HG03108 (cell line): ENCODE results near the gene REV1.
A peak's percentile ranks its signal among the peaks of the same experiment; 100 is the strongest.
"Not testable (repeated sequence)": the region's sequence is repeated elsewhere in the genome, so short reads cannot be mapped to it uniquely, and the experiment has no call there.

Experiments used
- ATAC-seq: cut with Tn5 transposase; IDR thresholded peaks from one replicate; pipeline ENCODE4 v1.9.1; 2021; ENCODE audit warnings: moderate library complexity; ENCODE audit not compliant: unreplicated experiment

REV1 gene

DNA sequence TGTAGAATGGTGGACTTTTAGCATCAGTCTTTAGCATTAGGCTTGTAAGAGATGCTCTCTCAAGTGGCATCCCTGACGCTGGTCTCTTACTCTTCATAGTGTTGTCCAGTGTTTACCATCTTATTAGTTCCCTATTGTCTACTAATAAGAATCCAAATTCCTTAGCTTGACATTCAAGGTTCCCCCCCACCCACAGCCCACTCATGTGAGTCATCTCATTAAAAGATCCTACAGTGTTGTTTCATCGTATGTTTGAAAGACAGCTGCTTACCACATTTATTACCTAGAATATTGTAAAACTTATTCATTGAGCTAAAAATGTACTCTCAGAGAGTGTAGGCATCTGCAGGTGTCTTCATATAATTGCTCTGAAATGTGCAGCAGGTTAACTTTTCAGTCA, 124.2 kb downstream of the REV1 start:
- no peak for ATAC-seq

DNA sequence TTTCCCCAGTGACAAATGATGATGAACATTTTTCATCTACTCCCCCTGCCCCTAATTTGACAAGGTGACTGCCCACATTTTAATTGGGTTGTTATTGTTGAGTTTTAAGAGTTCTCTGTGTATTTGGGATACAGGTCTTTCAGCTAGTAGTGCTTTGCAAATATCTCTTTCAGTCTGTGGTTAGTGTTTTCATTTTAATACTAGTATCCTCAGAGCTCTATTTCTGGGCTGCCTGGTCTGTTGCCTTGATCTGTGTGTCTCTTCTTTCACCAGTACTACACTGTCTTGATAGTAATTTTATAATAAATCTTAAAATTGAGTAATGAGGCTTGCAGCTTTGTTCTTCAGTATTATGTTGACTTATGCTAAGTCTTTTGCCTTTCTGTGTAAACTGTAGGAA, 133.0 kb downstream of the REV1 start:
- peak; percentile 61 for ATAC-seq

DNA sequence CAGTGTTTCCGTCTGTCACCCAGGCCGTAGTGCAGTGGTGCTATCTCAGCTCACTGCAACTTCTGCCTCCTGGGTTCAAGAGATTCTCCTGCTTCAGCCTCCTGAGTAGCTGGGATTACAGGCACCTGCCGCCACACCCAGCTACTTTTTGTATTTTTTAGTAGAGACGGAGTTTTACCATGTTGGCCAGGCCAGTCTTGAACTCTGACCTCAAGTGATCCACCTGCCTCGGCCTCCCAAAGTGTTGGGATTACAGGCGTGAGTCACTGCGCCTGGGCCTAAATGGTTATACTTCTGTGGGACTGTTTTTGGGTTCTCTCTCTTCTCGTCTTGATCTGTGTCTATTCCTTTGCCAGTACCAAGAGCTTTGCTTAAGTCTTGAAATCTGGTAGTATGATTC, 135.0 kb downstream of the REV1 start:
- not testable (repeated sequence) for ATAC-seq

DNA sequence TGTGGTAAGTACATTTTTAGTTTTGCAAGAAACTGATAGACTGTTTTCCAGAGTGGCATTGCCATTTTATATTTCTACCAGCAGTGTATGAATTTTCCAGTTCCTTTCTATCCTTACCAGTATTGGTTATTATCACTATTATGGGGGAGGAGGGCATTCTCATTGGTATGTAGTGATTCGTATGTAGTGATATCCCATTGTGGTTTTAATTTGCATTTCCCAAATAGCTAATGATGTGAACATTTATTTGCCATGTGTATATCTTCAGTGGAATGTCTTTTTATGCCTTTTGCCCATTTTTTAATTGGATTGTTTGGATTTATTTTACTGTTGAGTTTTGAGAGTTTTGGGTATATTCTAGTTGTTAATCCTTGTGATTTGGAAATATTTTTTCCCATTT, 135.7 kb downstream of the REV1 start:
- no peak for ATAC-seq
